Pons (tissue), 1 donor: Measurements from ENCODE around the gene XYLT2.
A peak's percentile ranks its signal among the peaks of the same experiment; 100 is the strongest.

Experiments
- DNase-seq: peaks from one replicate; pipeline ENCODE4 v3.0.0-alpha.2; 2016; ENCODE audit warnings: low spot score

The XYLT2 gene

DNA sequence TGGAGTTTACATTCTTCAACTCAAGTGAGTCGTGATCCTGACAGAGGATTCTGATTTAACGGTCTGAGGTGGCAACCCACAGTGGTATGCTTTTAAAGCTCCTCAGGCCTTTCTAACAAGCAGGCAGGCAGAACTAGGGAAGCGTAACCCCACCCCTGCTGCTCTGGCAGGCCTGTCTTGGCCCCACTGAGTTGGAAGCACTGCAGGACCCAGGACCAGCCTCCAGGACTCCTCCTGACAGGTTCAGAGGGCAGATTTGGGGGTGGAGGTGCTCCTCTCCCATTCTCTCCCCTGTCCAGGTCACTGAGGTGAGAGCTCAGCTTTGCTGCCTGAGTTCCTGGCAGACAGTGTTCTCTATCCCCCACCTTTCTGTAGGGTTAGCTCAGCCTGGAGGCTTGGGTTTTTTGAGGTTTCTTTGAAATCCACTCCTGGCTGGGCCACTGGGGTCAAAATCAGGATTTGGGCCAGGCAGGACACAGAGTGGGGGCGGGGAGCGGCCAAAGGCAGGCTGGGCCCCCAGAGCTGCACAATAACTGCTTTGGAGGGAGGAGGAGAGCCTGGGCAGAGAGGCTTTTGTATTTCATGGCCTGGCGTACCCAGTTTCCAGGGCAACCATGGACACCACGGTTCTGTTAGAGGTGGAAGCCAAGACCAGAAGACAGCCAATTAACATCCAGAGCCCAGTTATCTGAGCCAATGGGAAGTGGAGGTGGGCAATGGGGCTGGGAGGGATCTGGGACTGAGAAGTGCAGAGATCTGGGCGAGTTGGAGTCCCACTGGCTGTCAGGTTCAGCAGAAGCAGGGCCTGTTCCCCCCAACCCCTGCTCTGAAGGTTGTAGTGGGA lies 17.5 kb downstream of the XYLT2 start:
- DNase-seq = peak; percentile 93

DNA sequence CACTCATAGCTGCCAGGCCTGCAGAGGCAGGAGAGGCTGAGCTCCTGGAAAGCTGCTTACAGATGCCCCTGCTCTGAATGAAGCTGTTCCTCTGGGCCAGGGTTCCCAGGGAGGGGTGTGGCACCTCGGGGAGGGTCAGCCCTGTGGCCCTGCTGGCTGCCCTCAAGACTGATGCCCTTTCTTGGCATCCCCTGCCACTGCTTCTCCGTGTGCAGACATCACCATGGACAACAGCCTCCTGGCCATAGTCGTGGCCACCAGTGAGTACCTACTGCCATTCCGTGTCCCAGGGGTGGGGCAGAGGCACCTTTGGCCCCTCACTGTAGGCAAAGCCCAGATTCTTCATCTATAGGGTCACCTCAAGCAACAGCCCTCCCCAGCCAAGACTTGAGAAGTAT lies 18.1 kb downstream of the XYLT2 start:
- no peak for DNase-seq

DNA sequence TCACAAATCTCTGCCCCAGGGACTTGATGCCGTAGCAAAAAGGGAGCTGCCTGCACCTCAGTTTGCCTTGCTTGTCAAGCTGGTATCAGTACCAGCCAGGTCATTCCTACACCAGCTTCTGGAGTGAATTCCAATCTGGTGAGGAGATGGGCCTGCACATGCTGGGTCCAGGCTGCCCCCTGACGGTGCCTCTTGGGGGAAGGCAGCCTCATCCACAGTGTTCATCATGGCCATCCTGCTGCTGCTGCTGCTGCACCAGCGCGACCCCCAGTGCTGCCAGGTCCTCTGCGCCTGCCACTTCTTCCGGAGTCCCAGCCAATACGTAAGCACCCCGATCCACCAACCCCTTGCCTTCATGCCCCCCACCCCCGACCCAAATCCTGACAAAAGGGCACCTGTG lies 18.8 kb downstream of the XYLT2 start:
- no peak for DNase-seq

DNA sequence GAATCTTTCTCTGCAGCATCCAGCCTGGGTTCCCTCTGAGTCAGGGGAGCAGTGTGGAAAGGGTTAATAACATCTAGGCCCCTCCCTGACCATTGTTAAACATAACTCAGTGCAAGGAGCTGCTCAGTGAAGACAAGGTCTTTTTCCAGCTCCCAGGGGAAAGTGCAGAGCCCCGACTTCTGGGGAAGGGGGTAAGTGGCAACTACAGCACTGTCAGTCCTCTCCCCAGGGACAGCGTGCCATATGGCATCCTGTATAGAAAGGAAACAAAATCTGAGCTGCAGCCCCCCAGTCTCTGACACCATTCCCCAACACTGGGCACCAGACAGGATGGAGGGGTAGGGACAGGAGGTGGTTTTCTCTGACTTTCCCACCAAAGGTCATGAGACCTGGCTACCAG lies 19.2 kb downstream of the XYLT2 start:
- DNase-seq = no peak

DNA sequence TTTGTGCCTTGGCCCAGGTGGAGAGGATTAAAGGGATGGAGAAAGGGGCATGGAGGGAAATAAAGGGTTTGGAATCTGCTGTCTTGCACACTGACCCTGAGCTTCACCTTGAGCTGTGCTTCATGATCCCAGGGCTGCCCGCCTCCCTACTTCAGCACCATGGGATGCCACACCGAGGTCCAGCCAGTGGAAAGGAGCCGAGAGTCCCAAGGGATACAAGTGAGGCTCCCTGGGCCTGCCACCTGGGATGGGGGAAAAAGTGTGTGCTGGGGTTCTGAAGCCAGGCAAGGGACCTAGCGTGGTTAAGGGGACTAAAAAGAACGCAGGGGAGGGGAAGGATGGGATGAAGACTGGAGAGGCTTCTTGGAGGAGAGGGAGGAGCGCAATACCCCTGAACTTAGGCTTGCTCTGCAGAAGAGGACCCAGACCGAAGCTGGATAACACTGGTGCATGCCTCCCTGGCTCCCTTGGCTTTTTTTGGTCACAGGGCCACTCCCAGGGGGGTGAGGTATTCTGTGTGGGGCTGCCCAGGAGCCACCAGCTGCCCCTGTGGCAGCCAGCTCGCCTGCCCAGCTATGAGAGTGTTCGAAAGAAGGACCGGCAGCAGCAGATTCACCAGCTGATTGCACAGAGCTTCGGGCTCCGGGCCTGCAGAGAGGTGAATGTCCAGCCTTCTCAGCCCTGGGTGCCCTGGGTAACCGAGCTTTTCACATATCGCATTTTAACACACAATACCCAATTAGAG lies 19.9 kb downstream of the XYLT2 start:
- no peak for DNase-seq

DNA sequence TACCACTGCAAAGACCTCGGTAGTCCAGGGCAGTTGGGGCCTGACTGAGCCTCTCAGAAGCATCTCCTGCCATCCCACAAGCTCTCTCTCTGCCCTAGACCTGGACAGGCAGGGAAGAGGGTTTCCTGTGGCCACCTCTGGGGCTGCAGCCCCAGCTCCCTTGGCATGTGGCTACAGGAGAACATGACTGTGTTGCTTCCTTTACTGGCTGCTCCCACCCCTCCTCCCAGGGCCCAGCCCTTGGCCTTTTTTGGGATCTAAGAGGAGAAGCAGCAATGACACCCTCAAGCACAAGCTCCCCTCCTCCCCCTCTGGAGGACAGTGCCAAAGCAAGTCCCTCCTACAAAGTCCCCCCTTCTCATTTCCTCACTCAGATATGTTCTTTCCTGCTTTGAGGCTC lies 21.5 kb downstream of the XYLT2 start:
- no peak for DNase-seq

DNA sequence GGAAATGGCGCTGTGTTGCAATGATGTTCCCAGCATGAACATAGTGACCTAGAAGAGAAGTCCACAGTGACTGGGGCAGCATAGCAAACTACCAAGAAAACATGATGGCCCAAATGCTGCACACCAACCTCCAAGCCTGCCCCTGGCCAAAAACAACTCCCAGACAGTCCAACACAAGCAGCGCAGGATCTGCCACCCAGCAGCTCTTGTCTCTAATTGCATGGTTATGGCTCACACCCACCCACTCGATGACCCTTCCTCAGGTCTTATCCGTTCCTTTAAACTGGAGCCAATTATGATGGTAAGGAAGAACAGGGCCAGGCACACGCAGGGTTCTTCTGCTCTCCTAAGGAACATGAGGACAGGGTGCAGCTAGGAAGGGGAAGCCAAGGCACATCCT lies 24.1 kb downstream of the XYLT2 start:
- no peak for DNase-seq

DNA sequence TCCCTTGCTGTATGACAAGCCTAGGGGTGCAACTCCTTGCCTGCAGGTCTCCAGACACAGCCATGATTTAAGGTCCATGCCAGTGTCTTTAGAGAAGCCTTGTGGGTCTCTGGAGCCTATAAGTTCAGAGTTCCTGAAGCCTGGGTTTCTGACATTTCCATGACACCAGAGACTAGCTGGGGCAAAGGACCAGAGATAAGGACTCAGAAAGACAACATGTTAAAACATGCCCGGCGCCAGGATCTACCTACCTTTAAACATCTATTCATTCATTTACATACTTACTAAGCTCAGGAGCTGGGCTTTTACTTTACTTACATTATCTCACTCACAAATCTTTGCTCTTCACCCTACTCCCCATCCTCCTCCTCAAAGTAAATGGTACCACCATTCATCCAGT lies 25.6 kb downstream of the XYLT2 start:
- DNase-seq = no peak

DNA sequence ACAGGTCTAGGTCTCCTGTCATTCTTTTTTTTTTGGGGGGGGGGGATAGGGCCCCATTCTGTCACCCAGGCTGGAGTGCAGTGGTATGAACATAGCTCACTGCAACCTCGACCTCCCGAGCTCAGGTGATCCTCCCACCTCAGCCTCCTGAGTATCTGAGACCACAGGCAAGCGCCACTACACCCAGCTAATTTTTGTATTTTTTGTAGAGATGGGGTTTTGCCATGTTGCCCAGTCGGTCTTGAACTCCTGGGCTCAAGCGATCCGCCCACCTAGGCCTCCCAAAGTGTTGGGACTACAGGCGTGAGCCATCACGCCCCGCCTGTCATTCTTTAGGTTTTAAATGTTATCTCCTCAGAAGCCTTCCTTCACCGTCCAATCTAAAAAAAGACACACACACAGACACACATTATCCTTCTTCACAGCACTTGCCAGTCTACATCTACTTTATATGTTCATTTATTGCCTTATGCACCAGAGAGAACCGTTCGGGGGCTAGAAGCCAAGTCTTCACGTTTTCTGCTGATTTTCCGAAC lies 26.4 kb downstream of the XYLT2 start:
- DNase-seq = no peak

DNA sequence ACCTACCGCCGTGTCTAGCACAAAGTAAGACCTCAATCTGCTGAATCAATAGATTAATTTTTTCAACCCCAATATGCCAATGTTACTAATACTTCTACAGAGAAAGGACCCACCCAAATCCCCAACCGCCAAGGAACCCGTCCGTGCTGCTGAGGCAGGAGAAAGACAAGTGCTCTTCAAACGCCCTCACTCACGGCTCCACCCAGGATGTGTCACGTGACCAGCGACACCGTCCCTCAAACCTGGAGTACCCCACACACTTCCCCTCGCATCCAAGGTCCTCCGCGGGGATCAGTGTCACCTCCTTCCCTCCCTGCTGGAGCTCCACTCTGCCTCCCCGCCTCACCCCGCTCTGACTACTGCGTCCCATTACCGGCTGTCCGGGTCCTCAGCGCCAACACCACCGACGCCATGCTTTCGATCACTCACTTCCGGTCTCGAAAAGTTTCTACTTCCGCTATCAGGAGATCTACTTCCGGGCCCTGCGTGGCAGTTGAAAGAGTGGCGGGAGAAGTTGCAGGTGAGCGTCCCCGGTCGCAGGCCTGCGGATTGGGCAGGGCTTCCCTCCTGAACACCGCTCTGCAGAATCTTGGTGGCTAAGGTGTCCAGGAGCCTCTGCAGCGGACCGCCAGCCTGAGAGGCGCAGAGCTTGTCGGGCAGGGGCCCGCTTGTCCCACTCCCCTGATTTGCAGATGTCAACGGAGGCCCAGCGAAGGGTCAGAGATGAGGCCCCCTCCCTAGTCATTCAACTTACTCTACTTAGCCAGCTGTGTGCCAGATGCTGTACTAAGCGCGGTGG lies 27.0 kb downstream of the XYLT2 start, which contains the start of the genes EME1 and MRPL27:
Gene EME1, plus strand, starts transcription at position 472 of the 799 bp plus-strand sequence. CDS start 1,980 bp downstream, outside the sequence.
Gene MRPL27, minus strand, starts transcription at position 427 of the 799 bp plus-strand sequence. Its CDS starts 14 bp downstream, at position 413.
- peak; percentile 90 for DNase-seq

DNA sequence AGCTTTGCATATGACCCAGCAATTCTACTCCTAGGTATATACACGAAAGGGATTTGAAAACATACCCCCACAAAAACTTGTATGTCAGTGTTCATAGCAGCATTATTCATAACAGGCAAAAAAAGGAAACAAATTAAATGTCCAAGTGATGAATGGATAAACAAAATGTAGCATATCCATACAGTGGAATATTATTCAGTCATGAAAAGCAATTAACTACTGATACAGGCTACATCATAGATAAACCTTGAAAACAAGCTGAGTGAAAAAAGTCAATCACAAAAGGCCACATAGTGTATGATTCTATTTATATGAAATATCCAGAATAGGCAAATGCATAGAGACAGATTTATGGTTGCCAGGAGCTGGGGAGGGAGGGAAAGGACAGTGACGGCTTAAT lies 27.8 kb downstream of the XYLT2 start:
- DNase-seq = no peak

DNA sequence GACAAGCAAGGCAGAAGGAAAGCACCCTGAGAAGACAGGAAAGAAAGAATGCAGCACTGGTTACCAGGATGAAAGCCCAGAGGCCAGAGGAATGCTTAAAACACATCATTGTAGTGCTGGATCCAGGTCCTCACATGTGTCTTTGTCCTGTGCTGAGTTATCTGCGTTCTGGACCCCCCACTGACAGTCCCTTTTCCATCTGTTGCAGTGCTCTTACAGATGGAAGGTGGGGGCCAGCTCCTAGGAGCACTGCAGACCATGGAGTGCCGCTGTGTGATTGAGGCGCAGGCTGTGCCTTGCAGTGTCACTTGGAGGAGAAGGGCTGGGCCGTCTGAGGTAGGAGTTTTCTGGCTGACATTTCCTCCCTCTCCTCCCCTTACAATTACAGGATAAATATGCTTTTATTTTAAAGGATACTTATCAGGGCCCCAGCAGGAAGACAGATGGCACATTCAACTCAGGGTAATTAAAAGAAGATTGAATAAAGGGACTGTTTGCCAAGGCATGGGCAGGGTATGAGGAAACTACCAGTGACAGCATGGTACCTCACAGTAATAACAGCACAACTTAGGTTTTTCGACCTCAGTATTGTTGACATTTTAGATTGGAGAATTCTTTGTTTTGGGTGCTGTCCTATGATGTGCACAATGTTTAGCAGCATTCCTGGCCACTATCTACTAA lies 30.1 kb downstream of the XYLT2 start:
- no peak for DNase-seq

DNA sequence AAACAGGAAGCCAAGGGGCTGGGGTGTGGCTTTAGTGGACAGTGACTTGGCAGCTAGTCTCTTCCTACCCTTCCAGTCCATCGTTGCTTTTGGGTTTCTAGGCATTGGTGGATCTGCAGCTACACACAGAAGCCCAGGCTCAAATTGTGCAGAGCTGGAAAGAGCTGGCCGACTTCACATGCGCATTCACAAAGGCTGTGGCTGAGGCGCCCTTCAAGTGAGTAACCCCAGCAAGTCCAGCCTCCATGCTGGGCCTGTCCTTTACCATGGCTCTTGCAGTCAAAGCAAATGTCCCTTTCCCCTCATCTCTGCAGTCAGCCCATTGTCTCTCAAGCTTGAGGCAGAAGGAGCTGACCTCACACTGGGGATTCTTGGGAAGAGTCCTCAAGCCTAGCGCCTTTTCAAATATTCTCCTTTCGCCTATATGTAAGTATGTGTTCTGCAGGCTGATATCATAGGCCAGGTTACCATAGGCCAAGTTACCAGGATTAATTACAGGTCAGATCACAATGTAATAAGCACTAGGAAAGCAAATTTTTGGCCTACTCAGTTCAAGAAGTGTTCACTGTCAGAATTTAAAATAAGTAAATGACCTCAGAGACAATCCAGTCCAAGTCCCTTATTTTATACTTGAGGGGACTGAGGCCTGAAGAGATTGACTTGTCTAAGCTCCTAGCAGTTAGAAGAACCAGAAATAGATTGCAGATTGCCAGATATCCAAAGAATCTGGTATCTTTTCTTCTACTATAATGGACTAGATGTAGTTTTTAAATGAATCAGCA lies 33.6 kb downstream of the XYLT2 start:
- DNase-seq = no peak

DNA sequence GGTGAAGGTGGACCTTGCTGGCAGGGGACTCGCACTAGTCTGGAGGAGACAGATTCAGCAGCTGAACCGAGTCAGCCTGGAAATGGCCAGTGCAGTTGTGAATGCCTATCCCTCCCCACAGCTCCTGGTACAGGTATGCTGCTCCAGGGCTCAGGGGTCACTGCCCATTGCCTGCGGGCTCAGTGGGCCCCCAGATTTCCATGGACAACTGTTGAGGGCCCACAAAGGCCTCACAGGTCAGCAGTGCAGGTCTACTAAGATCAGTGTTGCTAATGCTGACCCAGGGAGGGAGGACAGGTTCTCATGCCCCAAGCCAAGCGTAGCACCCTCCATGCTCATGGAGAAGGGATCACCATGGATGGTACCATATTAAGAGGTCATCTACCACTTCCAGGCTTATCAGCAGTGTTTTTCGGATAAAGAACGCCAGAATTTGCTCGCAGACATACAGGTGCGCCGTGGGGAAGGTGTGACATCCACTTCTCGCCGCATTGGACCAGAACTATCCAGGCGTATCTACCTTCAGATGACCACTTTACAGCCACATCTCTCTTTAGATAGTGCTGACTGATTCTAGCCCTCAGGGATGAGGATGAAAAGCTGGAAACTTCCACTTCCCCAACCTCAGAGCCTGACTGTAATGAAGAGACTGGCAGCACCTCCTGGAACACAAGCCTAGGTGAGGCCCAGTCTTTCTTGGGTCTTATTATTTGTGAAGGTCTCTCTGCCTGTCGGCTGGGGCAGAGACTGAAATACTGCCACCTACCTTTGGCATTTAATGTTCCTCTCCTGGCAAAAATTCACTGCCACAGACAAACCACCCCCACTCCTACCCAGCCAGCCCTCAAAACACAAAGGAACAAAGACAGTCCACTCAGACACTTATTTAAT lies 34.7 kb downstream of the XYLT2 start:
- DNase-seq = no peak

DNA sequence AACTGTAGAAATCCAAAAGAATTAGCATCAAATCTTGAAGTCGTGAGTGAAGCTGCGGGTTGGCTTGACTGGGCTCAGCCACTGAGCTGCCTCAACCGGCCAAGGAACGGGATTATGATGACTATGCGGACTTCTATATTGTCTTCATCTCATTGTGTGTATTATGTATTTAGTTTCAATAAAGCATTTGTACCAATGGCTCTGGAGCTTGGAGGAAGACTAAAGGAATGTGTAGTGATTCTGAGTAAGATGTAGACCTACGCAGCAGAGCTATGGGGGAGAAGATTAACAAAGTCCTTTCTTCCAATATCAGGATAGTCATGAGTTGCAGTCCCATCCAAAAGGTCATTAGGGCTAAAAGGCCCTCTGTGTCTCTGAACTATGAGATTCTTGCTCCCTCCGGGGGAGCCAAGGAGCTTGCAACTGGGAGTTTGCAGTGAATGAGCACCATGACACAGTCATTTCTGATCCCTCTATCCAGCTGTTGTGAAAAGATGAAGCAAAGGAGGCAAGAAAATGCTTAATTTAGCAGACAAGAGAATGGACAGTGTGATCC lies 35.4 kb downstream of the XYLT2 start:
- DNase-seq = no peak

DNA sequence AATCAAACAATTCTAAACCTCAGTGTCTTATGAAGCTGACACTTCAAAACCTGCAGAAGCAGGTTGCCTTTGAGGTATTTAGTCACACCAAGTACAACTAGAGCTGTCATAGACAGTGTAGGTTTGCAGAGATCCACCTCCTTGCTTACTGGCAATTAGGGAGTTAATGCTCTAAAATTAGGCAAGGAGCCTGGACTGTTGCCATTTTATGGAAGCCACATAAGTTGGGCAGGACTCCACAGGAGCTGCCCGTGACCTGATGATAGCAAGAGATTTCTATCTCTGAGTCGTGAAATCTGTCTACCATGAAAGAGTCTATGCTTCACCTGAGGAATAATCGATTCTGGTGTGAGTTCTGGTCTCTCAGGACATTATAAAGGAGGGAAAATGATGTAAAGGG lies 36.0 kb downstream of the XYLT2 start:
- DNase-seq = no peak

DNA sequence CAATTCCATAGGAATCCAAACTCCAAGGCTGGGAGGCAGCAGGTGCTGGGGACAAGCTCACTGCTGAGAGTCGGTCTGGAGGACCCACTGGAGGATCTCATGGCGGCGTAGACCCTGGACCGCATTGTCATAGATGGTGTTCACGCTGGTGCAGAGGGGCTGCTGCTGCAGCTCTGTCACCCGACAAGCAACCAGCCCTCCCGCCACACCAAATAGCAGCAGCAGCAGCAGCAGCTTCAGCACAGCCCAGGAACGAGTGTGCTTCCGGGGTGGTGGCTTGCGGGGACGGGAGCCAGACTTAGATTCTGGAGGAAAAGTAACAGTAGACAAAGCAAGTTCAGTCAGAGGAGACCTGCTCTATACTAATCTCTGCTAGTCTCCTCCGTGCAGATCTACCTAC lies 37.0 kb downstream of the XYLT2 start:
- DNase-seq = no peak

DNA sequence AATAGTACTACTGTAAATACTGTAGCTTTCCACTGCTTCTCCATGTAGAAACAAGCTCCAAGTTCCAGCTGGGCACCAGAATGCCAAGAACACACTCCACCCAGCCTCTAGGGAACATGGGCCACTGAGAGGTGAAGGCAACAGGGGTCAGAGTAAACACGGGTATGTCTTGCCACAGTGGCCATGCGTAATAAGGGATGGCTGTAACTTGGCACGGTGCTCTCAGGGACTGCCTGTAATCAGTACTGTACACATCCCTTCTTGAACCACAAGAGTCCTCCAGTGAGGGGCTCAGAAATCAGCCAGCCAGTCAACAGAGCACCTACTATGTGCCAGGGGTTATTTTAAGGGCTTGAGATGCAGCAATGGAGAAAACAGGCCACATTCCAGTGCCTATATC lies 40.6 kb downstream of the XYLT2 start:
- DNase-seq = no peak

DNA sequence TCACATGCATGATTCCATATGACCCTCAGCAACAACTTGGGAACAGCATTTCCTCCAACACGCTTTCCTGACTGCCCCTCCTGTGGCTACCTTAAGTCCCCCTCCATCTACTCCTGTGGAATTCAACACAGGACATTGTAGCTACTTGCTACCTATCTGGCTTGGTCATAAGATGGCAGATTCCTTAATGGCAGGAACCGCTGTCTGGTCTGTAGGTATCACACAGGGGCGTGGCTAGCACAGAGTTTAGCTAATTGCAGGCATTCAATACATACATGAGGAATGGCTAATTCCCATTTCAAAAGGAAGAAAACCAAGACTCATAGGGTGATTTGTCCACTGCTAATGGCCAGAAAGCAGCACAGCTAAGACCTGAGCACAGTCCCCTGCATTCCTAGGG lies 42.8 kb downstream of the XYLT2 start:
- DNase-seq = no peak
